Body of pancreas (tissue), 4 donors: ENCODE measurements around the gene C19orf47. TPM values are rescaled to one million over a fixed set of nuclear protein-coding genes. Genes with fewer than 3 reads are reported as not detected.

Source experiments
- ATAC-seq: fragments of 150-250 bp; one replicate; pipeline ENCODE4 v1.9.1; 2016
- DNase-seq, 4 donors: peaks; one replicate each; pipeline ENCODE4 v3.0.0-alpha.2; 2019
- H3K27ac ChIP-seq, 4 donors: fragments of 200-600 bp; sonication (generic); 1 replicate in 3 of 4; 2 replicates in 1 of 4; pipeline versions ENCODE4 v1.5.1 to v1.6.1; 2016 to 2019; ENCODE audit warnings: mild to moderate bottlenecking in 1 of 4, mixed read lengths in 1 of 4, moderate library complexity in 1 of 4
- H3K27me3 ChIP-seq, 2 donors: fragments of 200-600 bp; sonication (generic); one replicate each; pipeline ENCODE4 v1.6.0; 2016; ENCODE audit warnings: mild to moderate bottlenecking in 1 of 2
- H3K36me3 ChIP-seq, 2 donors: fragments of 200-600 bp; sonication (generic); replicated peaks in 1 of 2; 2 replicates each; pipeline ENCODE4 v1.5.1; 2016; ENCODE audit warnings: low read depth in 2 of 2; ENCODE audit not compliant: insufficient read depth in 1 of 2
- H3K4me1 ChIP-seq: fragments of 200-600 bp; sonication (generic); one replicate; pipeline ENCODE4 v1.6.0; 2016
- H3K4me3 ChIP-seq, 2 donors: fragments of 200-600 bp; sonication (generic); 1 replicate in 1 of 2; 2 replicates in 1 of 2; pipeline ENCODE4 v1.5.1; 2016 to 2019
- H3K9me3 ChIP-seq, 3 donors: fragments of 200-600 bp; sonication (generic); 1 replicate in 2 of 3; 2 replicates in 1 of 3; pipeline ENCODE4 v1.5.1; 2016
- CTCF ChIP-seq, 7 experiments: fragments of 450-650 bp in 4 of 7; fragments of 200-600 bp in 3 of 7; sonication (generic) in 3 of 7; IDR thresholded peaks; one replicate each; pipeline ENCODE4 v1.5.1; 2016 to 2019; ENCODE audit warnings: antibody characterized with exemption in 7 of 7
- POLR2A ChIP-seq, 3 donors: fragments of 450-650 bp; IDR thresholded peaks; one replicate each; pipeline ENCODE4 v1.6.1; 2016; ENCODE audit warnings: antibody characterized with exemption in 3 of 3, mild to moderate bottlenecking in 2 of 3
- WGBS, 2 donors: methylation state at CpG; one replicate each; pipeline ENCODE4 v1.1.5; 2017; 5-methylcytosine and 5-hydroxymethylcytosine counted together
- intact Hi-C: fragments of 100-400 bp; cut with DNase I; formaldehyde crosslinking; loops from one replicate; pipeline ENCODE4 v1.15.1; 2023
- total RNA-seq, 2 donors: library from RNA; depleted of rRNA; stranded (reverse); fragments of >200 nt; gene quantifications; one replicate each; pipeline ENCODE4 v1.1.0, GENCODE V29; 2016

Gene C19orf47
- total RNA-seq, 2 donors from 2014 or later, result 3.9 to 19.8 TPM

DNA sequence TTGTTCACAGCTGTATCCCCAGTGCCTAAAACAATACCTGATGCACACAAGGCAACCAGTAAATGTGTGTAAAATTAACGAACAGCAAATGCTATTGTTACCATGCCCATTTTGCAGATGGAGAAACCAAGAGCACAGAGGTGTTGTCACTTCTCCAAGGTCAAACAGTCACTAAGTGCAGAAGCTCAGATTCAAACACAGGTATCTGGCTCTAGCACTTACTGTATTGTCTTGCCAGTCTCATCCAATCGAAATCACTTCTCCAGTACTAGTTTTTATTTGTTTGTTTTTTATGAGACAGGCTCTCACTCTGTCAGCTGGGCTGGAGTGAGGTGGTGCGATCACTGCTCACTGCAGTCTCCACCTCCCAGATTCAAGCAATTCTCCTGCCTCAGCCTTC, 14.0 kb upstream of the C19orf47 start:
- Histone ChIP-seq H3K4me3 (no peak overlapping the region), H3K4me1 (no peaks in the 10 kb centered on the region), H3K36me3 (peaks cover 0 to 3% of the 10 kb centered on the region in 2 donors), H3K27me3 (no peaks in the 10 kb centered on the region), H3K9me3 (no peaks in the 10 kb centered on the region), H3K27ac (no peak overlapping the region)
- 81 to 83% methylated on average over 3 of the region's 3 CpGs for WGBS, 2 donors
- intact Hi-C loops, result no loop called here
- no peak for TF ChIP-seq POLR2A (IDR thresholded peaks at IDR 0.05)
- TF ChIP-seq CTCF (IDR thresholded peaks at IDR 0.05), result no peak
- no peak for ATAC-seq
- DNase-seq, result no peak

DNA sequence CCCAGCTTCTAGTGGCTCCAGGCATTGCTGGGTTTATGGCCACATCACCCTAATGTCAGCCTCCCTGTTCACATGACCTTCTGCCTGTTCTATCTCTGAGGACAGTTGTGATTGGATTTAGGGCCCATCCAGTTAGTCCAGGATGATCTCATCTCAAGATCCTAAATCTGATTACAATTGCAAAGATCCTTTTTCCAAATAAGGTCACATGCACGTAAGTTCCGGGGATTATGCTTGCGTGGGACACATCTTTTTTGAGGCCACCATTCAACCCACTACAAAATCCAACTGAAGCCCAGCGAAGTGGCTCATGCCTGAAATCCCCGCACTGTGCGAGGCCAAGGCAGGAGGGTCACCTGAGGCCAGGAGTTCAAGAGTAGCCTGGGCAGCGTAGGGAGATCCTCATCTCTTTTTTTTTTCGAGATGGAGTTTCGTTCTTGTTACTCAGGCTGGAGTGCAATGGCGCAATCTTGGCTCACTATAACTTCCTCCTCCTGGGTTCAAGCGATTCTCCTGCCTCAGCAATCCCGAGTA, 12.6 kb upstream of the C19orf47 start:
- intact Hi-C loops, result no loop called here
- H3K36me3 ChIP-seq, result no peaks in the 10 kb centered on the region
- H3K27ac ChIP-seq, result peak overlapping the region in 1 of 4 donors; percentile 30
- no peaks in the 10 kb centered on the region for H3K27me3 ChIP-seq
- WGBS, 2 donors, result 73 to 90% methylated on average over 12 of the region's 12 CpGs
- DNase-seq, result peak in 1 of 4 donors; percentile 63
- H3K4me3 ChIP-seq, result no peak overlapping the region
- no peaks in the 10 kb centered on the region for H3K4me1 ChIP-seq
- no peak for TF ChIP-seq POLR2A (IDR thresholded peaks at IDR 0.05)
- TF ChIP-seq CTCF (IDR thresholded peaks at IDR 0.05), result no peak
- no peak for ATAC-seq
- no peaks in the 10 kb centered on the region for H3K9me3 ChIP-seq

- no peaks in the 10 kb centered on the region for H3K36me3 ChIP-seq
- H3K4me1 ChIP-seq, result no peaks in the 10 kb centered on the region
- H3K27me3 ChIP-seq, result no peaks in the 10 kb centered on the region
- no peak for ATAC-seq
- no peaks in the 10 kb centered on the region for H3K9me3 ChIP-seq
- peak overlapping the region in 1 of 4 donors; percentile 30 for H3K27ac ChIP-seq
- 84 to 92% methylated on average over 13 of the region's 13 CpGs for WGBS, 2 donors
- H3K4me3 ChIP-seq, result no peak overlapping the region
- intact Hi-C loops, result no loop called here
- DNase-seq, result no peak
- TF ChIP-seq POLR2A (IDR thresholded peaks at IDR 0.05) (no peak), CTCF (IDR thresholded peaks at IDR 0.05) (no peak)
These were observed 12.0 kb upstream of the C19orf47 start for GRCh38 chr19:40360020-40360707.

GRCh38 chr19:40358773-40359172, 10.6 kb upstream of the C19orf47 start:
- 68 to 89% methylated on average over 5 of the region's 5 CpGs for WGBS, 2 donors
- no peak for ATAC-seq
- H3K27ac ChIP-seq, result no peak overlapping the region

More at GRCh38 chr19:40358773-40359172, 10.6 kb upstream of the C19orf47 start:
- Histone ChIP-seq H3K9me3 (no peaks in the 10 kb centered on the region), H3K4me3 (no peak overlapping the region), H3K36me3 (no peaks in the 10 kb centered on the region), H3K27me3 (no peaks in the 10 kb centered on the region), H3K4me1 (no peaks in the 10 kb centered on the region)
- TF ChIP-seq POLR2A (IDR thresholded peaks at IDR 0.05), result no peak
- TF ChIP-seq CTCF (IDR thresholded peaks at IDR 0.05), result no peak
- intact Hi-C loops, result no loop called here
- peak in 1 of 4 donors; percentile 52 for DNase-seq
